GM23338 (cell line): ENCODE measurements around the gene PTPRH. TPM values are rescaled to one million over a fixed set of nuclear protein-coding genes. Genes with fewer than 3 reads are reported as not detected.

Experiments
- ATAC-seq: fragments of 200-7000 bp; cut with Tn5 transposase; 3 replicates; pipeline ENCODE4 v1.9.1; 2020
- DNase-seq: peaks from one replicate; pipeline ENCODE4 v3.0.0-alpha.2; 2015; ENCODE audit warnings: low spot score
- H2AFZ ChIP-seq: fragments of 200-600 bp; sonication (generic); 2 replicates; pipeline ENCODE4 v1.8.0; 2016; ENCODE audit warnings: antibody characterized with exemption, mild to moderate bottlenecking, moderate library complexity
- H3F3A ChIP-seq: fragments of 200-600 bp; sonication (generic); replicated peaks from 2 replicates; pipeline ENCODE4 v1.8.0; 2017; ENCODE audit warnings: antibody characterized with exemption, mixed run types, low read depth
- H3K27ac ChIP-seq: fragments of 200-600 bp; sonication (generic); 2 replicates; pipeline ENCODE4 v1.6.1; 2016; ENCODE audit warnings: low read depth
- H3K27me3 ChIP-seq: fragments of 200-600 bp; sonication (generic); 2 replicates; pipeline ENCODE4 v1.8.0; 2016; ENCODE audit warnings: mild to moderate bottlenecking, mixed run types, moderate library complexity; ENCODE audit not compliant: insufficient read depth
- H3K36me3 ChIP-seq: fragments of 200-600 bp; sonication (generic); 2 replicates; pipeline ENCODE4 v1.8.0; 2016; ENCODE audit warnings: mild to moderate bottlenecking; ENCODE audit not compliant: insufficient read depth
- H3K4me1 ChIP-seq: fragments of 200-600 bp; sonication (generic); 2 replicates; pipeline ENCODE4 v1.8.0; 2016; ENCODE audit warnings: mild to moderate bottlenecking, moderate library complexity; ENCODE audit not compliant: insufficient read depth
- H3K4me2 ChIP-seq: fragments of 200-600 bp; sonication (generic); 2 replicates; pipeline ENCODE4 v1.7.1; 2017; ENCODE audit warnings: mixed run types
- H3K4me3 ChIP-seq: fragments of 200-600 bp; sonication (generic); 2 replicates; pipeline ENCODE4 v1.6.1; 2016; ENCODE audit warnings: mixed run types
- H3K79me2 ChIP-seq: fragments of 200-600 bp; sonication (generic); replicated peaks from 2 replicates; pipeline ENCODE4 v1.8.0; 2017; ENCODE audit warnings: mild to moderate bottlenecking; ENCODE audit not compliant: insufficient read depth
- H3K9me2 ChIP-seq: fragments of 200-600 bp; sonication (generic); 2 replicates; pipeline ENCODE4 v1.8.0; 2017; ENCODE audit not compliant: insufficient read depth
- H4K20me1 ChIP-seq: fragments of 200-600 bp; sonication (generic); replicated peaks from 2 replicates; pipeline ENCODE4 v1.8.0; 2017; ENCODE audit warnings: mild to moderate bottlenecking; ENCODE audit not compliant: insufficient read depth
- H3K27ac Mint-ChIP-seq: 2 replicates; pipeline ENCODE4 v1.8.0; 2020; ENCODE audit warnings: inconsistent platforms, mild to moderate bottlenecking, moderate library complexity, mixed read lengths
- H3K27me3 Mint-ChIP-seq: 3 replicates; pipeline ENCODE4 v1.8.0; 2022; ENCODE audit warnings: low read depth, mild to moderate bottlenecking, moderate library complexity, mixed read lengths, inconsistent platforms; ENCODE audit not compliant: insufficient read depth, poor library complexity
- H3K36me3 Mint-ChIP-seq: 3 replicates; pipeline ENCODE4 v1.8.0; 2021; ENCODE audit warnings: low read depth, mild to moderate bottlenecking, inconsistent platforms, moderate library complexity, mixed read lengths
- H3K4me1 Mint-ChIP-seq: 3 replicates; pipeline ENCODE4 v1.8.0; 2020; ENCODE audit warnings: mild to moderate bottlenecking, inconsistent platforms, mixed read lengths
- H3K4me3 Mint-ChIP-seq: 3 replicates; pipeline ENCODE4 v1.8.0; 2021; ENCODE audit warnings: moderate library complexity, mild to moderate bottlenecking, inconsistent platforms, mixed read lengths
- H3K9me3 Mint-ChIP-seq: 3 replicates; pipeline ENCODE4 v1.8.0; 2020; ENCODE audit warnings: moderate library complexity, mild to moderate bottlenecking, inconsistent platforms, mixed read lengths
- CREB1 ChIP-seq: fragments of 250-450 bp; sonication (Bioruptor Pico); IDR thresholded peaks from 2 replicates; pipeline ENCODE4 v1.5.0; 2020; ENCODE audit warnings: low read depth, mild to moderate bottlenecking, moderate library complexity
- EZH2 ChIP-seq: fragments of 200-600 bp; sonication (generic); IDR thresholded peaks from one replicate; pipeline ENCODE4 v1.8.0; 2017; ENCODE audit warnings: antibody characterized with exemption, mild to moderate bottlenecking, low read depth; ENCODE audit not compliant: unreplicated experiment
- EZH2phosphoT487 ChIP-seq: fragments of 200-600 bp; sonication (generic); IDR thresholded peaks from one replicate; pipeline ENCODE4 v1.8.1; 2018; ENCODE audit warnings: antibody characterized with exemption; ENCODE audit not compliant: unreplicated experiment
- JUNB ChIP-seq: IDR thresholded peaks from one replicate; pipeline ENCODE4 v1.6.1; 2016; ENCODE audit warnings: antibody characterized with exemption; ENCODE audit not compliant: unreplicated experiment
- NANOG ChIP-seq: IDR thresholded peaks from 2 replicates; pipeline ENCODE4 v1.6.1; 2016; ENCODE audit warnings: antibody characterized with exemption, borderline replicate concordance
- POLR2AphosphoS5 ChIP-seq: IDR thresholded peaks from 2 replicates; pipeline ENCODE4 v1.6.1; 2016; ENCODE audit warnings: antibody characterized with exemption, low read depth
- STAT1 ChIP-seq: IDR thresholded peaks from one replicate; pipeline ENCODE4 v1.6.1; 2016; ENCODE audit warnings: antibody characterized with exemption; ENCODE audit not compliant: unreplicated experiment
- ZNF114 ChIP-seq: fragments of 250-450 bp; sonication (Bioruptor Pico); IDR thresholded peaks from 2 replicates; pipeline ENCODE4 v1.5.0; 2020; ENCODE audit warnings: mild to moderate bottlenecking, moderate library complexity
- ZNF331 ChIP-seq: fragments of 250-450 bp; sonication (Bioruptor Pico); IDR thresholded peaks from 2 replicates; pipeline ENCODE4 v1.5.0; 2020; ENCODE audit warnings: low read depth, mild to moderate bottlenecking, moderate library complexity
- polyA plus RNA-seq: library from polyadenylated mRNA; unstranded; fragments of >200 nt; fragmentation: Nextera tagmentation; extraction: Ambion mirVana; gene quantifications from 2 replicates; pipeline ENCODE4 v1.2.1, GENCODE V29; 2016
- total RNA-seq: library from RNA; depleted of rRNA; stranded (reverse); fragments of >200 nt; shearing (Covaris generic); gene quantifications from 2 replicates; pipeline ENCODE4 v1.2.3, GENCODE V29; 2014
- TF ChIP-seq, protein P1 (sequence below): IDR thresholded peaks from one replicate; pipeline ENCODE4 v1.6.1; 2018; ENCODE audit warnings: antibody characterized with exemption; ENCODE audit not compliant: unreplicated experiment
- TF ChIP-seq, protein P2 (sequence below), 2 experiments: fragments of 200-600 bp in 1 of 2; sonication (generic) in 1 of 2; conservative IDR thresholded peaks; 2 replicates each; pipeline versions ENCODE4 v1.5.1 to v1.6.1; 2016 to 2017; ENCODE audit warnings: antibody characterized with exemption in 2 of 2, low read depth in 2 of 2, mild to moderate bottlenecking in 2 of 2, moderate library complexity in 1 of 2
- TF ChIP-seq, protein P3 (sequence below): fragments of 250-450 bp; sonication (Bioruptor Pico); IDR thresholded peaks from 2 replicates; pipeline ENCODE4 v1.5.0; 2020; ENCODE audit warnings: mild to moderate bottlenecking, moderate library complexity
- TF ChIP-seq, protein P4 (sequence below): IDR thresholded peaks from 2 replicates; pipeline ENCODE4 v1.6.1; 2016; ENCODE audit warnings: antibody characterized with exemption

PTPRH gene
- total and polyA plus RNA-seq, 2 experiments from 2014 or later, result 0.16 to 2.1 TPM

DNA sequence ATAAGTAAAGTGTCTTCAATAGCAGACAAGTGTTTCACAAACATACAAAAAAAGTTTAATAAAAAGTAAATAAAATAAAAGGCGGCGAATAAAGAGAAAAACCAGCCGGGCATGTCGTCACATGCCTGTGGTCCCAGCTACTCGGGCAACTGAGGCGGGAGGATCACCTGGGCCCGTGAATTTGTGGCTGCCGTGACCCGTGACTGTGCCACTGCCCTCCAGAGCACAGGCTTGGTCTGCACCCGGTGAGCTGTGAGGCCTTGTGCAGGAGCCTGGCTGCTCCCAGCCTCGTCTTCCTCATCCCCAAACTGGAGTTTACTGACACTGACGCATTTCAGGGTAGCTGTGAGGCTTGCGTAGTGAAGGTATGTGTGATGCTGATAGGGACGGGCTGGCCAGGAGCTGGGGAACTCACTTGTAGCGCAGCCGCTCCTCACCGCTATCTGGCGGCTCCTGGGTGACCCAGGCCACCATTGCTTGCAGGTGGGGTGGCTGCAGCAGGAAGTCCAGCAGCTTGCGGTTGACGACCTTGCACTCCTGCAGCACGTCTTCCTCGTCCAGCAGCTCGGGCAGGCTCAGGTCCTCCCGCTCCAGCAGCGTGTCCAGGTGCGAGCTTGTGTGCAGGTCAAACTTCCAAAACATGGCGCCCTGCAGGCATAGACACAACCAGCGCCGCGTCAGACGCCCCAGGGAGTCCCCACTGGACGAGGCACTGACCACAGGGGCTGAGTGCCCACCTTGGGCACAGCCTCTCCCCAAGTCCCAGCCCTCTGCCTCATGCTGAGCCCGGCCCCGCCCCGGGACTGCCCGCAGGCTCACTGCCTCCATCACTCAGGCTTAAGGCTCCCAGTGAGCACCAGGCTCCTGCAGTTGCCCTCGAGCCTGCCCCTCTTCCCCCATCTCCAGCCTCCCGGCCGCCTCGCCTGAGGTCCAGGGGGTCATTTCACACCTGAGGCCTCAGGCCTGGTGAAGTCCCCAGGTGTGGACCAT lies 37.5 kb upstream of the PTPRH start:
- Histone ChIP-seq H4K20me1 (no peaks in the 10 kb centered on the region; the same call in none of the 2 replicates), H3K4me2 (no peak overlapping the region), H3K36me3 (no peaks in the 10 kb centered on the region; the same call in 1 of the 2 replicates), H2AFZ (no peak overlapping the region), H3K27me3 (no peaks in the 10 kb centered on the region), H3K4me1 (no peaks in the 10 kb centered on the region), H3K9me2 (no peaks in the 10 kb centered on the region), H3K27ac (peak overlapping the region; percentile 45; the same call in 1 of the 2 replicates), H3K79me2 (peaks cover 44% of the 10 kb centered on the region), H3K4me3 (no peak overlapping the region), H3F3A (no peaks in the 10 kb centered on the region)
- H3K36me3 Mint-ChIP-seq, result peaks cover 24% of the 10 kb centered on the region; the same call in 2 of the 3 replicates
- no peaks in the 10 kb centered on the region for H3K9me3 Mint-ChIP-seq
- H3K27me3 Mint-ChIP-seq, result peaks cover 8% of the 10 kb centered on the region
- H3K4me1 Mint-ChIP-seq, result peaks cover 5% of the 10 kb centered on the region; the same call in 2 of the 3 replicates
- no peak overlapping the region for H3K27ac Mint-ChIP-seq
- TF ChIP-seq CREB1 (CRISPR knock-in tag) (no peak), EZH2 (no peak), EZH2phosphoT487 (no peak), STAT1 (no peak), ZNF114 (CRISPR knock-in tag) (no peak), JUNB (no peak), NANOG (no peak), ZNF331 (CRISPR knock-in tag) (no peak), POLR2AphosphoS5 (no peak)
- TF ChIP-seq, protein P1, sequence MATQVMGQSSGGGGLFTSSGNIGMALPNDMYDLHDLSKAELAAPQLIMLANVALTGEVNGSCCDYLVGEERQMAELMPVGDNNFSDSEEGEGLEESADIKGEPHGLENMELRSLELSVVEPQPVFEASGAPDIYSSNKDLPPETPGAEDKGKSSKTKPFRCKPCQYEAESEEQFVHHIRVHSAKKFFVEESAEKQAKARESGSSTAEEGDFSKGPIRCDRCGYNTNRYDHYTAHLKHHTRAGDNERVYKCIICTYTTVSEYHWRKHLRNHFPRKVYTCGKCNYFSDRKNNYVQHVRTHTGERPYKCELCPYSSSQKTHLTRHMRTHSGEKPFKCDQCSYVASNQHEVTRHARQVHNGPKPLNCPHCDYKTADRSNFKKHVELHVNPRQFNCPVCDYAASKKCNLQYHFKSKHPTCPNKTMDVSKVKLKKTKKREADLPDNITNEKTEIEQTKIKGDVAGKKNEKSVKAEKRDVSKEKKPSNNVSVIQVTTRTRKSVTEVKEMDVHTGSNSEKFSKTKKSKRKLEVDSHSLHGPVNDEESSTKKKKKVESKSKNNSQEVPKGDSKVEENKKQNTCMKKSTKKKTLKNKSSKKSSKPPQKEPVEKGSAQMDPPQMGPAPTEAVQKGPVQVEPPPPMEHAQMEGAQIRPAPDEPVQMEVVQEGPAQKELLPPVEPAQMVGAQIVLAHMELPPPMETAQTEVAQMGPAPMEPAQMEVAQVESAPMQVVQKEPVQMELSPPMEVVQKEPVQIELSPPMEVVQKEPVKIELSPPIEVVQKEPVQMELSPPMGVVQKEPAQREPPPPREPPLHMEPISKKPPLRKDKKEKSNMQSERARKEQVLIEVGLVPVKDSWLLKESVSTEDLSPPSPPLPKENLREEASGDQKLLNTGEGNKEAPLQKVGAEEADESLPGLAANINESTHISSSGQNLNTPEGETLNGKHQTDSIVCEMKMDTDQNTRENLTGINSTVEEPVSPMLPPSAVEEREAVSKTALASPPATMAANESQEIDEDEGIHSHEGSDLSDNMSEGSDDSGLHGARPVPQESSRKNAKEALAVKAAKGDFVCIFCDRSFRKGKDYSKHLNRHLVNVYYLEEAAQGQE, result no peak
- TF ChIP-seq, protein P2, sequence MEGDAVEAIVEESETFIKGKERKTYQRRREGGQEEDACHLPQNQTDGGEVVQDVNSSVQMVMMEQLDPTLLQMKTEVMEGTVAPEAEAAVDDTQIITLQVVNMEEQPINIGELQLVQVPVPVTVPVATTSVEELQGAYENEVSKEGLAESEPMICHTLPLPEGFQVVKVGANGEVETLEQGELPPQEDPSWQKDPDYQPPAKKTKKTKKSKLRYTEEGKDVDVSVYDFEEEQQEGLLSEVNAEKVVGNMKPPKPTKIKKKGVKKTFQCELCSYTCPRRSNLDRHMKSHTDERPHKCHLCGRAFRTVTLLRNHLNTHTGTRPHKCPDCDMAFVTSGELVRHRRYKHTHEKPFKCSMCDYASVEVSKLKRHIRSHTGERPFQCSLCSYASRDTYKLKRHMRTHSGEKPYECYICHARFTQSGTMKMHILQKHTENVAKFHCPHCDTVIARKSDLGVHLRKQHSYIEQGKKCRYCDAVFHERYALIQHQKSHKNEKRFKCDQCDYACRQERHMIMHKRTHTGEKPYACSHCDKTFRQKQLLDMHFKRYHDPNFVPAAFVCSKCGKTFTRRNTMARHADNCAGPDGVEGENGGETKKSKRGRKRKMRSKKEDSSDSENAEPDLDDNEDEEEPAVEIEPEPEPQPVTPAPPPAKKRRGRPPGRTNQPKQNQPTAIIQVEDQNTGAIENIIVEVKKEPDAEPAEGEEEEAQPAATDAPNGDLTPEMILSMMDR (conservative IDR thresholded peaks at IDR 0.05; ENCODE audit: low read depth in 2 of 2), result no peak
- TF ChIP-seq, protein P3, sequence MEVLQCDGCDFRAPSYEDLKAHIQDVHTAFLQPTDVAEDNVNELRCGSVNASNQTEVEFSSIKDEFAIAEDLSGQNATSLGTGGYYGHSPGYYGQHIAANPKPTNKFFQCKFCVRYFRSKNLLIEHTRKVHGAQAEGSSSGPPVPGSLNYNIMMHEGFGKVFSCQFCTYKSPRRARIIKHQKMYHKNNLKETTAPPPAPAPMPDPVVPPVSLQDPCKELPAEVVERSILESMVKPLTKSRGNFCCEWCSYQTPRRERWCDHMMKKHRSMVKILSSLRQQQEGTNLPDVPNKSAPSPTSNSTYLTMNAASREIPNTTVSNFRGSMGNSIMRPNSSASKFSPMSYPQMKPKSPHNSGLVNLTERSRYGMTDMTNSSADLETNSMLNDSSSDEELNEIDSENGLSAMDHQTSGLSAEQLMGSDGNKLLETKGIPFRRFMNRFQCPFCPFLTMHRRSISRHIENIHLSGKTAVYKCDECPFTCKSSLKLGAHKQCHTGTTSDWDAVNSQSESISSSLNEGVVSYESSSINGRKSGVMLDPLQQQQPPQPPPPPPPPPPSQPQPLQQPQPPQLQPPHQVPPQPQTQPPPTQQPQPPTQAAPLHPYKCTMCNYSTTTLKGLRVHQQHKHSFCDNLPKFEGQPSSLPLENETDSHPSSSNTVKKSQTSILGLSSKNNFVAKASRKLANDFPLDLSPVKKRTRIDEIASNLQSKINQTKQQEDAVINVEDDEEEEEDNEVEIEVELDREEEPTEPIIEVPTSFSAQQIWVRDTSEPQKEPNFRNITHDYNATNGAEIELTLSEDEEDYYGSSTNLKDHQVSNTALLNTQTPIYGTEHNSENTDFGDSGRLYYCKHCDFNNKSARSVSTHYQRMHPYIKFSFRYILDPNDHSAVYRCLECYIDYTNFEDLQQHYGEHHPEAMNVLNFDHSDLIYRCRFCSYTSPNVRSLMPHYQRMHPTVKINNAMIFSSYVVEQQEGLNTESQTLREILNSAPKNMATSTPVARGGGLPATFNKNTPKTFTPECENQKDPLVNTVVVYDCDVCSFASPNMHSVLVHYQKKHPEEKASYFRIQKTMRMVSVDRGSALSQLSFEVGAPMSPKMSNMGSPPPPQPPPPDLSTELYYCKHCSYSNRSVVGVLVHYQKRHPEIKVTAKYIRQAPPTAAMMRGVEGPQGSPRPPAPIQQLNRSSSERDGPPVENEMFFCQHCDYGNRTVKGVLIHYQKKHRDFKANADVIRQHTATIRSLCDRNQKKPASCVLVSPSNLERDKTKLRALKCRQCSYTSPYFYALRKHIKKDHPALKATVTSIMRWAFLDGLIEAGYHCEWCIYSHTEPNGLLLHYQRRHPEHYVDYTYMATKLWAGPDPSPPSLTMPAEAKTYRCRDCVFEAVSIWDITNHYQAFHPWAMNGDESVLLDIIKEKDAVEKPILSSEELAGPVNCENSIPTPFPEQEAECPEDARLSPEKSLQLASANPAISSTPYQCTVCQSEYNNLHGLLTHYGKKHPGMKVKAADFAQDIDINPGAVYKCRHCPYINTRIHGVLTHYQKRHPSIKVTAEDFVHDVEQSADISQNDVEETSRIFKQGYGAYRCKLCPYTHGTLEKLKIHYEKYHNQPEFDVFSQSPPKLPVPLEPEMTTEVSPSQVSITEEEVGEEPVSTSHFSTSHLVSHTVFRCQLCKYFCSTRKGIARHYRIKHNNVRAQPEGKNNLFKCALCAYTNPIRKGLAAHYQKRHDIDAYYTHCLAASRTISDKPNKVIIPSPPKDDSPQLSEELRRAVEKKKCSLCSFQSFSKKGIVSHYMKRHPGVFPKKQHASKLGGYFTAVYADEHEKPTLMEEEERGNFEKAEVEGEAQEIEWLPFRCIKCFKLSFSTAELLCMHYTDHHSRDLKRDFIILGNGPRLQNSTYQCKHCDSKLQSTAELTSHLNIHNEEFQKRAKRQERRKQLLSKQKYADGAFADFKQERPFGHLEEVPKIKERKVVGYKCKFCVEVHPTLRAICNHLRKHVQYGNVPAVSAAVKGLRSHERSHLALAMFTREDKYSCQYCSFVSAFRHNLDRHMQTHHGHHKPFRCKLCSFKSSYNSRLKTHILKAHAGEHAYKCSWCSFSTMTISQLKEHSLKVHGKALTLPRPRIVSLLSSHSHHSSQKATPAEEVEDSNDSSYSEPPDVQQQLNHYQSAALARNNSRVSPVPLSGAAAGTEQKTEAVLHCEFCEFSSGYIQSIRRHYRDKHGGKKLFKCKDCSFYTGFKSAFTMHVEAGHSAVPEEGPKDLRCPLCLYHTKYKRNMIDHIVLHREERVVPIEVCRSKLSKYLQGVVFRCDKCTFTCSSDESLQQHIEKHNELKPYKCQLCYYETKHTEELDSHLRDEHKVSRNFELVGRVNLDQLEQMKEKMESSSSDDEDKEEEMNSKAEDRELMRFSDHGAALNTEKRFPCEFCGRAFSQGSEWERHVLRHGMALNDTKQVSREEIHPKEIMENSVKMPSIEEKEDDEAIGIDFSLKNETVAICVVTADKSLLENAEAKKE (CRISPR knock-in tag), result no peak
- TF ChIP-seq, protein P4, sequence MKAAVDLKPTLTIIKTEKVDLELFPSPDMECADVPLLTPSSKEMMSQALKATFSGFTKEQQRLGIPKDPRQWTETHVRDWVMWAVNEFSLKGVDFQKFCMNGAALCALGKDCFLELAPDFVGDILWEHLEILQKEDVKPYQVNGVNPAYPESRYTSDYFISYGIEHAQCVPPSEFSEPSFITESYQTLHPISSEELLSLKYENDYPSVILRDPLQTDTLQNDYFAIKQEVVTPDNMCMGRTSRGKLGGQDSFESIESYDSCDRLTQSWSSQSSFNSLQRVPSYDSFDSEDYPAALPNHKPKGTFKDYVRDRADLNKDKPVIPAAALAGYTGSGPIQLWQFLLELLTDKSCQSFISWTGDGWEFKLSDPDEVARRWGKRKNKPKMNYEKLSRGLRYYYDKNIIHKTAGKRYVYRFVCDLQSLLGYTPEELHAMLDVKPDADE, result no peak
- H3K4me3 Mint-ChIP-seq, result no peak overlapping the region
- ATAC-seq, result no peak
- no peak for DNase-seq
